Stimulated activated CD4-positive, alpha-beta T cell treated with anti-CD3 and anti-CD28 coated beads, Interleukin-4, amount 100 ng/mL, for 4 hours (primary cell): ENCODE data around the gene YTHDC2.
"Not testable (repeated sequence)": the region's sequence is repeated elsewhere in the genome, so short reads cannot be mapped to it uniquely, and the experiment has no call there.

Source experiments
- DNase-seq, 2 experiments: peaks; one replicate each; pipeline ENCODE4 v3.0.0-alpha.2; 2020

Gene YTHDC2

GRCh38 chr5:113520899-113521298 lies 7.4 kb downstream of the YTHDC2 start:
- DNase-seq = no peak

- no peak for DNase-seq
These were observed 9.7 kb downstream of the YTHDC2 start for GRCh38 chr5:113523168-113523567.

DNA sequence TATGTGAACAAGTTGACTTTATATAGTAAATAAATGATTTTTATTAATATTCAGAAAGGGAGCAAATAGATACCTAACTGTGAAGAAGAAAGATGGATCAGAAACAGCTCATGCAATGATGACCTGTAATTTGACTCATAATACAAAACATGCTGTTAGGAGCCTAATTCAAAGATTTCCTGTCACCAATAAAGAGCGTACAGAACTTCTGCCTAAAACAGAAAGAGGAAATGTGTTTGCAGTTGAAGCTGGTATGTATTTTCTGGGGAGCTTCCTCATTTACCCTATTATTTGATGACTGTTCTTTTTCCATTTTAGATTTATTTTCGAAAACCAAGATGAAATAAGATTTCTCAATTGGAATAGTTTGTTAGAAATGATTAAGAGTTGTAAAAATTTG lies 11.4 kb downstream of the YTHDC2 start:
- no peak for DNase-seq

- no peak for DNase-seq
These were observed 12.9 kb downstream of the YTHDC2 start for GRCh38 chr5:113526421-113526820.

DNA sequence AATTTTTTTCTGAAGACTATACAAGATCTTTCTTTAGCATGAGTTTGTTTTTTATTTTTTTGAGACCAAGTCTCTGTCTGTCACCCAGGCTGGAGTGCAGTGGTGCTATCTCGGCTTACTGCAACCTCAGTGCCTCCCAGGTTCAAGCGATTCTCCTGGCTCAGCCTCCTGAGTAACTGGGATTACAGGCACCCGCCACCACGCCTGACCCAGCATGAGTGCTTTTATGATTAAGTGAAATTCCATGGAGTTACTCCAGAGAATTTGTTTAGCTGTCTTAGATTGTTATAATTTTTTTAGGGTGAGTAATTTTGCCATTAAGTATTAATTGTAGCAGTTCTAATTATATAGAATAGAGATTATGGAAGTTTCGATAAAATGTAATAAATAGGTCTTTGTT lies 14.3 kb downstream of the YTHDC2 start:
- no peak for DNase-seq

GRCh38 chr5:113531481-113532159 lies 18.1 kb downstream of the YTHDC2 start:
- DNase-seq = no peak

DNA sequence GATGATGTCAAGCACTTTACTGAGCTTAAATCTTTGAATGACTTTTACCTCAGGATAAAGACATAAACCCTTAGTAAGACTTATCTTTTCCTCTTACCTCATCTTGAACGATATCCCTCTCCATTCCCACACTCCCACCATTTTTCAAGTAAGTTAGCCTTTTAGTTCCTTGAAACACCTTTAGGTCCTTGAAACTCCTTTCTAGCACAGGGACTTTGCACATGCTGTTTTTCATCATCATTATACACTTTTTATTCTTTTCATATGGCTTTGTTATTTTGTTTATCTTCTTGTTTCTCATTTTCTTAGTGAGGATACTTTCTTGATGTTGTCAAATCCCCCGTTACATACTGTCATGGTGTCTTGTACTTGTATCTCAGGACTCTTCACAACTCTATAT lies 24.8 kb downstream of the YTHDC2 start:
- DNase-seq = no peak

GRCh38 chr5:113546703-113547183 lies 33.2 kb downstream of the YTHDC2 start:
- DNase-seq = no peak

- DNase-seq = no peak
These were observed 34.9 kb downstream of the YTHDC2 start for GRCh38 chr5:113548396-113548795.

DNA sequence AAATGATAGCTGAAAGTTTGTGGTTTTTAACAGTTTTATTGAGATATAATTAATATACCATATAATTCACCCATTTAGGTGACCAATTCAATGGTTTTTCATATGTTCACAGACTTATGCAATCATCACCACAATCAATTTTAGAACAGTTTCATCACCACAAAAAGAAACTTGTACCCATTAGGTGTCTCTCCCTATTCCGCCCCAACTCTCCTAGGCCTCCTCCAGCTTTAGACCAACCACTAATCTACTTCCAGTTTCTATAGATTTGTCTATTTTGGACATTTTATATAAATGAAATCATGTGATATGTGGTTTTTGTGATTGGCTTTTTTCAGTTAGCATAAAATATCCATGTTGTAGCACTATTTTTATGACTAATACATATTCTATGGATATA lies 38.6 kb downstream of the YTHDC2 start:
- no peak for DNase-seq

DNA sequence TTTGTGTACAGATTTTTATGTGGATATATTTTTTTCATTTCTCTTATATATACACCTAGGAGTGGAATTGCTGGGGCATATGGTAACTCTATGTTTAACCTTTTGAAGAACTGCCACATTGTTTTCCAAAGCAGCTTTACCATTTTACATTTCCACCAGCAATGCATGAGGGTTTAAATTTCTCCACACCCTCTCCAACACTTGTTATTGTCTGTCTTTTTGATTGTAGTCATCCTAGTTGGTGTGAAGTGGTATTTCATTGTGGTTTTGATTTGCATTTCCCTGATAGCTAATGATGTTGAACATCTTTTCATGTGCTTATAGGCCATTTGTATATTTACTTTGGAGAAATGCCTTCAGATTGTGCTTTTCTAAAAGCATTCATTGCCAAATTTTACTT lies 39.1 kb downstream of the YTHDC2 start:
- no peak for DNase-seq

DNA sequence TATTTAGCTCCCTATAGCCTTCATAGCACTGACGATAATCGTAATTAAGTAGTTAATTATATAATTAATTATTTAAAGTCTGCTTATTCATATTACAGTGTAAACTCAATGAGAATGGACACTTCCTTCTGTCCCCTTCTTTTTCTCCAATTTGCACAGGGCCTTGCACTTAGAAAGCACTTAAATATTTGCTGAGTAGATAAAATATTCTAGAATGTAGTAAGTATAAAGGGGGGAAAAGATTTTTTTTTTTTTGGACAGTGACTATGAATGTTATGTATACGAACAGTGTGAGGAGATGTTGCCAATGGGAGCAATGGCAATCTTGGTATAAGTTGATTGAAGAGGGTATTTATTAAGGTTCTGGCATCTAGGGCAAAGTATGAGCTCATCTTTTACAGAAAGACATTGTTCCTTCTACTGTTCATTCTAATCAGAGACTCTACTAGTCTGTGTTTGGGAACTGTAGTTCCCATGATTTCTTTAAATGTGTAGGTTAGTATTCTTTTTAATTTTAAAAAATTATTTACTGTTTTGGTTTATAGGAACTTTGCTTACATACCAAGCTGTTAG lies 49.4 kb downstream of the YTHDC2 start:
- no peak for DNase-seq

DNA sequence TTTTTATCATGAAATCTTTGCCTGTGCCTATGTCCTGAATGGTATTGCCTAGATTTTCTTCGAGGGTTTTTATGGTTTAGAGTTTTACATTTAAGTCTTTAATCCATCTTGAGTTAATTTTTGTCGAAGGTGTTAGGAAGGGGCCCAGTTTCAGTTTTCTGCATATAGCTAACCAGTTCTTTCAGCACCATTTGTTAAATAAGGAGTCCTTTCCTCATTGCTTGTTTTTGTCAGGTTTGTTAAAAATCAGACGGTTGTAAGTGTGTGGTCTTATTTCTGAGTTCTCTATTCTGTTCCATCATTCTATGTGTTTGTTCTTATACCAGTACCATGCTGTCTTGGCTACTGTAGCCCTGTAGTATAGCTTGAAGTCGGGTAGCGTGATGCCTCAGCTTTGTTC lies 55.9 kb downstream of the YTHDC2 start:
- no peak for DNase-seq

- DNase-seq = no peak
These were observed 59.2 kb downstream of the YTHDC2 start for GRCh38 chr5:113572716-113573115.

- no peak for DNase-seq
These were observed 60.9 kb downstream of the YTHDC2 start for GRCh38 chr5:113574417-113574816.

DNA sequence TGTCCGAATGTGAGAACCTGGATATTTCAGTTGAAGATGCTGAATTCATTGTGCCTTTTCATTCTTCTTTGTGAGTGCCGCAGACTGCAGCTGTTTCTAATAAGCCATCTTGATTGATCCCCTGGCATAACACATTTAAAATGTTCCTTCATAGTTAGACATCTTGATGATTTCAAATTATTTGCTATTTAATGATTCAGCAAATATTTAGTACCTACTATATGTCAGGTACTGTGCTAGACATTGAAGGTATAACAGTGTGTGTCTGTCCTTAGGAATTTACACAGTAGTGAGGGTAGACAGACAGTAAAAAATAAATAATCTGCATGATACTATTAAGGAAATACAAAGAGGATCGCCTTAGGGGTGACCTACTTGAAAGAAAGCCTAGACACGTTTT lies 61.6 kb downstream of the YTHDC2 start:
- no peak for DNase-seq

DNA sequence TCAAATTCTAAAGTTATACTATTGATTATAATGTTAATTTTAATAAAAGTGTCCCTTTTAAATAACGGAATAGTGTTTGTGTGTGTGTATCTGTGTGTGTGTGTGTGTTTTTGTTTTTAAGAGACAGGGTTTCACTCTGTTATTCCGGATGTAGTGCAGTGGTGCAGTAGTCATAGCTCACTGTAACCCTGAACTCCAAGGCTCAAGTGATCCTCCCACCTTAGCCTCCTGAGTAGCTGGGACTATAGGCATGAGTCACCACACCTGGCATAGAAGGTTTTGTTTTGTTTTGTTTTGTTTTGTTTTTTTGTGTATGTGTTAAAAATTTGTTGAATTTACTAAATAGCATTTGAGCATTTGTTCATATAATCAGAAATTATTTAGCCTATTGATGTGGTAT lies 64.6 kb downstream of the YTHDC2 start:
- DNase-seq = no peak

DNA sequence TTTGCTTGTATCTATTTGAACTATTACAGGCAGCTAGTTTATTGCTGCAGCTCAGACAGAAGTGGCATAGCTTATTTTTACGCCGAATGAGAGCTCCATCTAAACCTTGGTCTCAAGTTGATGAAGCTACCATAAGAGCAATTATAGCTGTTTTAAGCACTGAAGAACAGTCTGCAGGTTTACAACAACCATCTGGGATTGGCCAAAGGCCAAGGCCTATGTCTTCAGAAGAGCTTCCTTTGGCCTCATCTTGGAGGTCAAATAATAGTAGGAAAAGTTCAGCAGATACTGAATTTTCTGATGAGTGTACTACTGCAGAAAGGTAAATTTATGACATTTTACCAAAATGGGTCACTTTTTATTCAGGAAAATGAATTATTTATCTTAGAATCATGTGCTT lies 67.9 kb downstream of the YTHDC2 start:
- no peak for DNase-seq

- no peak for DNase-seq
These were observed 84.7 kb downstream of the YTHDC2 start for GRCh38 chr5:113598150-113598549.

DNA sequence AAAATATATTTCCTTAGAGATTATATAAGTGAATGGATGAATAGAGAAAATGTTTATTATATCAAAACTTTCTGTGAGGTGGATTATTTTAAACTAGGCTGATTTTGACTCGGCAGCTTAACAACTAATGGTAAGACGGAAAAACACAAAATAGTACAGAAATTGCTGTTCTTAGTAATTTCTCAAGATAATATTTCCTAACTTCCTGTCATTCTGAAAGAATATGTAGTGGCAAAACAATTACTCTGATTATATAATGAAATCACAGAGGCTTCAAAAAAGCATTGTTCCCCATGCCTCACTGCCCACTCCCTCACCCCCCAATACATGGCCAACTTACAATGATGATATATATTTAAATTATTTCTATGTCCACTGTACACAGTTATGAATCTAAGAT lies 85.4 kb downstream of the YTHDC2 start:
- no peak for DNase-seq

DNA sequence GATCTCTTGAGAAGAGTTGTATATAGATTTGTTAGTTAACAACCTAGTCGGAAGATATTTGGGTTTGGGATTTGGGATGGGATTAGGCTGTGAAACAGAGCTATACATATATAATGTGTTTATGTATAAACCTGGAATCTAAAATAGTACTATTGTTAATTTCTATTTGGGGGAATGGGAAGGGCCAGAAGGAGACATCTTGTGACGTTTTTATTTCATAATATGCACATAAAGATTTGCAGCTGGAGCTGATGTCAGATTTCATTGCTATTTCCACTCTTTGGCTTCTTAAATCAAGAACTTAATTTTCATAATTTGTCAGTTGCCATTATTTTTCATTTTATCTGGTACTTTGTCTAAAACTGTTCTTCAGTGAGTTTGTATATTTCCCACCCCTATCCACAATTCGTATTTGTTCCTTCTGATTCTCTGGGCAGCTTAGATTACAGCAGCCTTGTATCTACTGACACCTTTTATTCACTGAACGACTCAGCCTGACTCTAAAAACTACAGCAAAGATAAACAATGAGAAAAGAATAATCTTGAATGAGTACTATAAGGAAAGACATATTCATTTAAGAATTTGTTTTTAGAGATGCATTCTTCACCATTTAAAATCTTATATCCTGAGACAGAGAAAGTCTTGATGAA lies 86.9 kb downstream of the YTHDC2 start:
- no peak for DNase-seq

GRCh38 chr5:113601423-113601822 lies 87.9 kb downstream of the YTHDC2 start:
- DNase-seq = no peak

- DNase-seq = not testable (repeated sequence)
These were observed 89.8 kb downstream of the YTHDC2 start for GRCh38 chr5:113603246-113603645.
